ENCODE measurements around the gene FBLN2. TPM values are rescaled to one million over a fixed set of nuclear protein-coding genes. Genes with fewer than 3 reads are reported as not detected.

The FBLN2 gene
- polyA plus RNA-seq, 1 donor (not counting 4 experiments of a cell fraction or from before 2014, with no cell fraction given): 0.72 TPM

GRCh38 chr3:13550423-13550690, 1.4 kb downstream of the FBLN2 start:
- DNase-seq (ENCODE audit: low read depth, low spot score) (no peak), FAIRE-seq (no peak)
- H4K20me1 ChIP-seq (ENCODE audit: control insufficient read depth, extremely low read depth, insufficient read depth, low read length): no peaks in the 10 kb centered on the region
- no peak overlapping the region for H3K4me2 ChIP-seq (ENCODE audit: control insufficient read depth, extremely low read depth, insufficient read depth, low read depth, low read length)
- no peaks in the 10 kb centered on the region for H3K79me2 ChIP-seq (ENCODE audit: control insufficient read depth, insufficient read depth, low read length)
- no peak overlapping the region for H3K27ac ChIP-seq (ENCODE audit: control insufficient read depth, insufficient read depth, low read length)
- H3K9ac ChIP-seq (ENCODE audit: control insufficient read depth, extremely low read depth, insufficient read depth, low read length): no peak overlapping the region
- H3K9me1 ChIP-seq (ENCODE audit: control insufficient read depth, extremely low read depth, insufficient read depth, low read length): peaks cover 2% of the 10 kb centered on the region
- H3K27me3 ChIP-seq (ENCODE audit: control insufficient read depth, extremely low read depth, insufficient read depth, low read length): peaks cover 17% of the 10 kb centered on the region
- dilution Hi-C loops (cut with MboI; ENCODE audit: extremely low pct_ligation_motif_present, low sequenced_read_pairs): no loop called here
- no peak overlapping the region for H3K4me3 ChIP-seq (ENCODE audit: control insufficient read depth in 2 of 3, extremely low read depth in 1 of 3, insufficient read depth in 2 of 3, low read depth in 1 of 3, low read length in 3 of 3)
- no peaks in the 10 kb centered on the region for H3K9me3 ChIP-seq (ENCODE audit: control insufficient read depth, low read depth, low read length)
- H2AFZ ChIP-seq (ENCODE audit: control insufficient read depth, low read length): no peak overlapping the region
- H3K36me3 ChIP-seq (ENCODE audit: control insufficient read depth in 2 of 2, extremely low read depth in 1 of 2, insufficient read depth in 2 of 2, low read length in 2 of 2): no peaks in the 10 kb centered on the region
- TF ChIP-seq CTCF (optimal IDR thresholded peaks at IDR 0.05 in 1 of 3, IDR thresholded peaks at IDR 0.05 in 1 of 3, conservative IDR thresholded peaks at IDR 0.05 in 1 of 3; ENCODE audit: extremely low read depth in 1 of 3, insufficient read depth in 2 of 3, low read length in 3 of 3) (no peak), EZH2 (IDR thresholded peaks at IDR 0.05; ENCODE audit: low read length) (no peak)
- peaks cover 13% of the 10 kb centered on the region for H3K4me1 ChIP-seq (ENCODE audit: control insufficient read depth, extremely low read depth, insufficient read depth, low read length)

- Histone ChIP-seq H3K36me3 (ENCODE audit: control insufficient read depth in 2 of 2, extremely low read depth in 1 of 2, insufficient read depth in 2 of 2, low read length in 2 of 2) (no peaks in the 10 kb centered on the region), H3K27ac (ENCODE audit: control insufficient read depth, insufficient read depth, low read length) (no peak overlapping the region), H3K9me3 (ENCODE audit: control insufficient read depth, low read depth, low read length) (no peaks in the 10 kb centered on the region), H3K4me1 (ENCODE audit: control insufficient read depth, extremely low read depth, insufficient read depth, low read length) (peaks cover 12% of the 10 kb centered on the region), H3K9me1 (ENCODE audit: control insufficient read depth, extremely low read depth, insufficient read depth, low read length) (peaks cover 2% of the 10 kb centered on the region), H3K79me2 (ENCODE audit: control insufficient read depth, insufficient read depth, low read length) (no peaks in the 10 kb centered on the region), H3K4me3 (ENCODE audit: control insufficient read depth in 2 of 3, extremely low read depth in 1 of 3, insufficient read depth in 2 of 3, low read depth in 1 of 3, low read length in 3 of 3) (no peak overlapping the region), H3K9ac (ENCODE audit: control insufficient read depth, extremely low read depth, insufficient read depth, low read length) (no peak overlapping the region), H4K20me1 (ENCODE audit: control insufficient read depth, extremely low read depth, insufficient read depth, low read length) (no peaks in the 10 kb centered on the region), H3K4me2 (ENCODE audit: control insufficient read depth, extremely low read depth, insufficient read depth, low read depth, low read length) (no peak overlapping the region), H3K27me3 (ENCODE audit: control insufficient read depth, extremely low read depth, insufficient read depth, low read length) (peaks cover 17% of the 10 kb centered on the region), H2AFZ (ENCODE audit: control insufficient read depth, low read length) (no peak overlapping the region)
- no peak for DNase-seq (ENCODE audit: low read depth, low spot score)
- no peak for FAIRE-seq
- dilution Hi-C loops (cut with MboI; ENCODE audit: extremely low pct_ligation_motif_present, low sequenced_read_pairs): no loop called here
- no peak for TF ChIP-seq CTCF (optimal IDR thresholded peaks at IDR 0.05 in 1 of 3, IDR thresholded peaks at IDR 0.05 in 1 of 3, conservative IDR thresholded peaks at IDR 0.05 in 1 of 3; ENCODE audit: extremely low read depth in 1 of 3, insufficient read depth in 2 of 3, low read length in 3 of 3)
- TF ChIP-seq EZH2 (IDR thresholded peaks at IDR 0.05; ENCODE audit: low read length): no peak
These were observed 2.0 kb downstream of the FBLN2 start for GRCh38 chr3:13550791-13551360.

Measured in keratinocyte (primary cell).